ENCODE data around the gene FIS1. TPM values are rescaled to one million over a fixed set of nuclear protein-coding genes. Genes with fewer than 3 reads are reported as not detected.
"Not testable (repeated sequence)": the region's sequence is repeated elsewhere in the genome, so short reads cannot be mapped to it uniquely, and the experiment has no call there.

Gene FIS1
- total RNA-seq, 1 experiment from 2014 or later = 114 TPM

DNA sequence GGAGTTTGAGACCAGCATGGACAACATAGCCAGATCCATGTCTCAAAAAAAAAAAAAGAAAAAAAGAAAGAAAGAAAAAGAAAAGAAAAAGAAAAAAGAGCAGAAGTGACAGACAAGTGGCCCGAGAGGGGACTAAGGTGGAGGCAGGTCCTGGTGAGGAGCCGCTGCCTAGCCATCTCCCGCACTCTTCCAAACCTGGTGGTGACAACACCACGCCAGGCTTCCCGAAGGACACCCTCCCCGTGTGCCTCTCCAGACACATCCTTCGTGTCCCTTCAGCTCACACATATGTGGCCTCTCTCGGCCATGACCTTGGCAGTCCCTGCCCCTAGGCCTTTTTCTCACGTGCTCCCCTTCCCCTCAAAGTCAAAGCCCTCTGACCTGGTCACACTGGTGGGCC, 40.3 kb upstream of the FIS1 start:
- Histone ChIP-seq H3K4me2 (ENCODE audit: low read length) (no peak overlapping the region), H3K9ac (ENCODE audit: low read length) (no peak overlapping the region), H4K20me1 (ENCODE audit: insufficient read depth) (no peaks in the 10 kb centered on the region), H3K27ac (ENCODE audit: low read depth, low read length) (no peak overlapping the region), H3K9me2 (ENCODE audit: insufficient read depth) (no peaks in the 10 kb centered on the region), H3K4me1 (ENCODE audit: control insufficient read depth in 1 of 2, insufficient read depth in 2 of 2, low read length in 2 of 2) (peaks cover 4 to 6% of the 10 kb centered on the region in 2 experiments; a peak in 2 of 4 replicates), H3K4me3 (replicated peaks in 1 of 2; ENCODE audit: low read depth in 1 of 2, low read length in 2 of 2) (no peak overlapping the region), H3K79me2 (ENCODE audit: insufficient read depth, low read length) (no peaks in the 10 kb centered on the region), H2AFZ (ENCODE audit: low read depth, low read length, poor library complexity, severe bottlenecking) (no peak overlapping the region), H3K9me3 (ENCODE audit: control insufficient read depth in 1 of 2, insufficient read depth in 1 of 2, low read depth in 1 of 2, low read length in 2 of 2) (no peaks in the 10 kb centered on the region), H3K27me3 (ENCODE audit: insufficient read depth, low read length) (no peaks in the 10 kb centered on the region), H3K36me3 (ENCODE audit: control insufficient read depth in 1 of 2, insufficient read depth in 2 of 2, low read length in 2 of 2) (no peaks in the 10 kb centered on the region)
- intact Hi-C loops (cut with micrococcal nuclease) = no loop called here
- POLR2A ChIA-PET = no interaction called here
- BruUV-seq (replicated peaks) = no TSS peak
- RAD21 ChIA-PET (ENCODE audit: low non-redundant PET in 1 of 2, low total read pairs in 2 of 2, uncharacterized antibody in 2 of 2, unreplicated experiment in 2 of 2) = interaction anchor here in 1 of 2 experiments (1.6 kb wide), 1 partner anchor 141 kb away, joined by 4 read pairs; no protein-coding TSS in a partner anchor
- DNase-seq (ENCODE audit: low read depth, low spot score) (no peak), ATAC-seq (no peak)
- TF ChIP-seq ZNF274 (IDR thresholded peaks at IDR 0.05; ENCODE audit: low read depth, low read length) (no peak), RAD21 (IDR thresholded peaks at IDR 0.05; ENCODE audit: low read depth) (no peak), POLR2A (IDR thresholded peaks at IDR 0.05; ENCODE audit: borderline replicate concordance, extremely low read depth, insufficient read depth, insufficient read length) (no peak), SIN3A (IDR thresholded peaks at IDR 0.05; ENCODE audit: low read depth) (no peak), YY1 (IDR thresholded peaks at IDR 0.05; ENCODE audit: extremely low read depth, insufficient replicate concordance, low read depth, low read length) (no peak), ZFX (IDR thresholded peaks at IDR 0.05) (no peak), CBX3 (IDR thresholded peaks at IDR 0.05; ENCODE audit: low read depth) (no peak), EGR1 (IDR thresholded peaks at IDR 0.05; ENCODE audit: low read depth) (no peak), POLR2AphosphoS5 (IDR thresholded peaks at IDR 0.05; ENCODE audit: low read depth, low read length) (no peak), EZH2phosphoT487 (IDR thresholded peaks at IDR 0.05; ENCODE audit: borderline replicate concordance) (no peak), EZH2 (IDR thresholded peaks at IDR 0.05) (no peak), CEBPB (IDR thresholded peaks at IDR 0.05; ENCODE audit: low read depth) (no peak), TCF7L2 (IDR thresholded peaks at IDR 0.05; ENCODE audit: borderline replicate concordance, extremely low read depth, insufficient read depth, insufficient read length) (no peak)
- TF ChIP-seq, protein P1, sequence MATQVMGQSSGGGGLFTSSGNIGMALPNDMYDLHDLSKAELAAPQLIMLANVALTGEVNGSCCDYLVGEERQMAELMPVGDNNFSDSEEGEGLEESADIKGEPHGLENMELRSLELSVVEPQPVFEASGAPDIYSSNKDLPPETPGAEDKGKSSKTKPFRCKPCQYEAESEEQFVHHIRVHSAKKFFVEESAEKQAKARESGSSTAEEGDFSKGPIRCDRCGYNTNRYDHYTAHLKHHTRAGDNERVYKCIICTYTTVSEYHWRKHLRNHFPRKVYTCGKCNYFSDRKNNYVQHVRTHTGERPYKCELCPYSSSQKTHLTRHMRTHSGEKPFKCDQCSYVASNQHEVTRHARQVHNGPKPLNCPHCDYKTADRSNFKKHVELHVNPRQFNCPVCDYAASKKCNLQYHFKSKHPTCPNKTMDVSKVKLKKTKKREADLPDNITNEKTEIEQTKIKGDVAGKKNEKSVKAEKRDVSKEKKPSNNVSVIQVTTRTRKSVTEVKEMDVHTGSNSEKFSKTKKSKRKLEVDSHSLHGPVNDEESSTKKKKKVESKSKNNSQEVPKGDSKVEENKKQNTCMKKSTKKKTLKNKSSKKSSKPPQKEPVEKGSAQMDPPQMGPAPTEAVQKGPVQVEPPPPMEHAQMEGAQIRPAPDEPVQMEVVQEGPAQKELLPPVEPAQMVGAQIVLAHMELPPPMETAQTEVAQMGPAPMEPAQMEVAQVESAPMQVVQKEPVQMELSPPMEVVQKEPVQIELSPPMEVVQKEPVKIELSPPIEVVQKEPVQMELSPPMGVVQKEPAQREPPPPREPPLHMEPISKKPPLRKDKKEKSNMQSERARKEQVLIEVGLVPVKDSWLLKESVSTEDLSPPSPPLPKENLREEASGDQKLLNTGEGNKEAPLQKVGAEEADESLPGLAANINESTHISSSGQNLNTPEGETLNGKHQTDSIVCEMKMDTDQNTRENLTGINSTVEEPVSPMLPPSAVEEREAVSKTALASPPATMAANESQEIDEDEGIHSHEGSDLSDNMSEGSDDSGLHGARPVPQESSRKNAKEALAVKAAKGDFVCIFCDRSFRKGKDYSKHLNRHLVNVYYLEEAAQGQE (IDR thresholded peaks at IDR 0.05; ENCODE audit: low read depth) = no peak
- TF ChIP-seq, protein P2, sequence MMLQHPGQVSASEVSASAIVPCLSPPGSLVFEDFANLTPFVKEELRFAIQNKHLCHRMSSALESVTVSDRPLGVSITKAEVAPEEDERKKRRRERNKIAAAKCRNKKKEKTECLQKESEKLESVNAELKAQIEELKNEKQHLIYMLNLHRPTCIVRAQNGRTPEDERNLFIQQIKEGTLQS (IDR thresholded peaks at IDR 0.05) = no peak
- CTCF ChIA-PET = no interaction called here

DNA sequence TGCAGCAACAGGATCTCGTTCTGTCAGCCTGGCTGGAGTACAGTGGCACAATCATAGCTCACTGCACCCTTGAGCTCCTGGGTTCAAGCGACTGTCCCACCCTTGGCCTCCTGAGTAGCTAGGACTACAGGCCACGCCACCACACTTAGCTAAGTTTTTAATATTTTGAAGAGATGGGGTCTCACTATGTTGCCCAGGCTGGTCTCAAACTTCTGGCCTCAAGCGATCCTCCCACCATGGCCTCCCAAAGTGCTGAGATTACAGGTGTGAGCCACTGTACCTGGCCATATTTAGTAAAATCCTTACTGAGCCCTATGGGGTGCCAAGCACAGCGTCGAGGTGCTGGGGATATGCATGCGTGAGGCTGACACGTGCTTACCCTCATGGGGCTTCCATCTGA, 36.0 kb upstream of the FIS1 start:
- RAD21 ChIA-PET (ENCODE audit: low non-redundant PET in 1 of 2, low total read pairs in 2 of 2, uncharacterized antibody in 2 of 2, unreplicated experiment in 2 of 2) = interaction anchor here in 1 of 2 experiments (0.7 kb wide), 1 partner anchor 381 kb away, joined by 4 read pairs; no protein-coding TSS in a partner anchor
- intact Hi-C loops (cut with micrococcal nuclease) = loop anchor here (5.0 kb wide), 1 partner anchor 204 kb away; no protein-coding TSS in a partner anchor

More for the DNA sequence above, 36.0 kb upstream of the FIS1 start:
- H3K4me2 ChIP-seq (ENCODE audit: low read length); H3K27me3 ChIP-seq (ENCODE audit: insufficient read depth, low read length); H3K36me3 ChIP-seq (ENCODE audit: control insufficient read depth in 1 of 2, insufficient read depth in 2 of 2, low read length in 2 of 2); H4K20me1 ChIP-seq (ENCODE audit: insufficient read depth); BruUV-seq (replicated peaks); DNase-seq (ENCODE audit: low read depth, low spot score); H3K4me3 ChIP-seq (replicated peaks in 1 of 2; ENCODE audit: low read depth in 1 of 2, low read length in 2 of 2); H3K9ac ChIP-seq (ENCODE audit: low read length); H3K4me1 ChIP-seq (ENCODE audit: control insufficient read depth in 1 of 2, insufficient read depth in 2 of 2, low read length in 2 of 2); H3K9me3 ChIP-seq (ENCODE audit: control insufficient read depth in 1 of 2, insufficient read depth in 1 of 2, low read depth in 1 of 2, low read length in 2 of 2); H2AFZ ChIP-seq (ENCODE audit: low read depth, low read length, poor library complexity, severe bottlenecking); POLR2A ChIA-PET; ATAC-seq; H3K79me2 ChIP-seq (ENCODE audit: insufficient read depth, low read length); H3K9me2 ChIP-seq (ENCODE audit: insufficient read depth); CTCF ChIA-PET; H3K27ac ChIP-seq (ENCODE audit: low read depth, low read length): not testable (repeated sequence)
